ENCODE results near the gene LDAF1. TPM values are rescaled to one million over a fixed set of nuclear protein-coding genes. Genes with fewer than 3 reads are reported as not detected.

Gene LDAF1
- total RNA-seq, 1 donor from 2014 or later = 82.9 TPM

DNA sequence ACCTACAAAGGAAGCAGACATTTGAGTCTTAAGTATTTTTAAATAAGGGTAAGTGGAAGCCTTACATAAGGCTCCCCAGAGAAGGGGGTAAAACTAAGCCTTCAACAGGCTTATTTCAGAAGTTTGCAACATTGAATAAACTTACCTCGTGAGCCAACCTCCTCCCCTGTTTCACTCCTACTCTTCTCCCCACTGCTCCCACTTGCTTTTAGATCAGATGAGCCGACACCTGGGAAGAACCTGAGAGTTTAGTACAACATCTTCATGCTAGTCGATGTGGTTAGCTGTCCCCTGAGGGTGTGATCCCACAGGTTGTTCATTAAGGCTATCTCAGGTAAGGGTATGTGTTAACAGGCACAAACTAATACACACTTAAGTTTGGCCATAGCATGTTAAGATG, 39.1 kb downstream of the LDAF1 start:
- no peak for DNase-seq (ENCODE audit: low read depth)
- Histone ChIP-seq H3K27me3 (ENCODE audit: control insufficient read depth, insufficient read depth, low read length) (no peaks in the 10 kb centered on the region), H3K36me3 (ENCODE audit: control insufficient read depth, insufficient read depth, low read length) (no peaks in the 10 kb centered on the region), H3K4me3 (ENCODE audit: low read depth, low read length) (no peak overlapping the region)
- TF ChIP-seq, protein P1, sequence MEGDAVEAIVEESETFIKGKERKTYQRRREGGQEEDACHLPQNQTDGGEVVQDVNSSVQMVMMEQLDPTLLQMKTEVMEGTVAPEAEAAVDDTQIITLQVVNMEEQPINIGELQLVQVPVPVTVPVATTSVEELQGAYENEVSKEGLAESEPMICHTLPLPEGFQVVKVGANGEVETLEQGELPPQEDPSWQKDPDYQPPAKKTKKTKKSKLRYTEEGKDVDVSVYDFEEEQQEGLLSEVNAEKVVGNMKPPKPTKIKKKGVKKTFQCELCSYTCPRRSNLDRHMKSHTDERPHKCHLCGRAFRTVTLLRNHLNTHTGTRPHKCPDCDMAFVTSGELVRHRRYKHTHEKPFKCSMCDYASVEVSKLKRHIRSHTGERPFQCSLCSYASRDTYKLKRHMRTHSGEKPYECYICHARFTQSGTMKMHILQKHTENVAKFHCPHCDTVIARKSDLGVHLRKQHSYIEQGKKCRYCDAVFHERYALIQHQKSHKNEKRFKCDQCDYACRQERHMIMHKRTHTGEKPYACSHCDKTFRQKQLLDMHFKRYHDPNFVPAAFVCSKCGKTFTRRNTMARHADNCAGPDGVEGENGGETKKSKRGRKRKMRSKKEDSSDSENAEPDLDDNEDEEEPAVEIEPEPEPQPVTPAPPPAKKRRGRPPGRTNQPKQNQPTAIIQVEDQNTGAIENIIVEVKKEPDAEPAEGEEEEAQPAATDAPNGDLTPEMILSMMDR (IDR thresholded peaks at IDR 0.05; ENCODE audit: insufficient read depth, low read length, poor library complexity, severe bottlenecking) = no peak

DNA sequence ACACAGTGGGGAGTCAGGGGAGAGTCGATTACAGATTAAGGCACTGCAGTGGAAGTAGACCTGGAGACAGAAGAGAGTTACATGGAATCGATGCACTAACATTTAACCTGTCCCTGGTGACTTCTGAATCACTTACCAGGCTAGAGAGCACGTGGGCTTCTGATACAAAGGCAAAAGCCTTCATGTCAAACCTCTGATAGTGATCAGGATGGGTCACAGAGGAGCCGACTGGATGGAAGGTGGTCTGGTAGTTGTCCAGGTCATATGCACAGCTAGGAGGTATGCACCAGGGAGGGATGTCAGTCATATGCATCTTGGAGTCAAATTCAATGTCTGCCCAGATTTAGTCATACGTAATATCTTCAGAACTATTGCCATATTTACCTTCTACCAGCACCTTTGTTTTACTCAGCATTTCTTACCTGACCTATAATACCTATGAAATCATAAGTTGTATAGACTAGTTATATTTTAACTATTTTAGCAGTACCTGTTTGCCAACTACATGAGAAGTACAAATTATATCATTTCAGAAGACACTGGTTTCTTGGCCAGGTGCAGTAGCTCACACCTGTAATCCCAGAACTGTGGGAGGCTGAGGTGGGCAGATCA, 41.2 kb downstream of the LDAF1 start:
- Histone ChIP-seq H3K36me3 (ENCODE audit: control insufficient read depth, insufficient read depth, low read length) (no peaks in the 10 kb centered on the region), H3K4me3 (ENCODE audit: low read depth, low read length) (no peak overlapping the region), H3K27me3 (ENCODE audit: control insufficient read depth, insufficient read depth, low read length) (no peaks in the 10 kb centered on the region)
- TF ChIP-seq, protein P1 (IDR thresholded peaks at IDR 0.05; ENCODE audit: insufficient read depth, low read length, poor library complexity, severe bottlenecking) = no peak
- no peak for DNase-seq (ENCODE audit: low read depth)

DNA sequence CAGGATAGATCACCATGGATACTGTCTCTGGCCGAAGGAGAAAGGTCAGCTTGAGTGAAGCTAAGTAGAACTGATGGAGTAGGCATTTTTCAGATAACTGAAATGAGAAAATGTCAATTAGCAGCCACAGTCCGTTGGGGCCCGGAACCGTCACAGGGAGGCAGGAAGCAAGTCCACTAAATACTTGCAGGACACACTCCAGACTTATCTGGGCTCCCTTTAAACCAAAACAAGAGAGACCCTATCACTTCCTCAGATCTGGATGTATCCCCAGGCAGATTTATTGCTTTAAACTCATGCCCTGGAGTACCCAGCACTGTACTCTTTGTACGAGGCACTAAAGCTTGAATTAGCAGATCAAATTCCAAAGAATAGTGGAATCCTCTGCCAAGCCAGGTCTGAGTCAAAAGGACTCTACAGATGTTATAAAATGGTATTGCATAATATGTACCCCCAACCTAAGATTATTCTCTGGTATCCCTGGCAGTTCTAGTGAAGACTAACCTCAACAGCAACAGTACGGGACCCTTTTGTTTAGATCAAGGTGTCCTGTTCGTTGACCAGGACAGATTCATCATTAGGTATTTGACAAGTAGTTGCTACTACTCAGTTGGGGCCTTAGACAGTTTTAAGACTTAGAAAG, 44.8 kb downstream of the LDAF1 start:
- Histone ChIP-seq H3K36me3 (ENCODE audit: control insufficient read depth, insufficient read depth, low read length) (no peaks in the 10 kb centered on the region), H3K27me3 (ENCODE audit: control insufficient read depth, insufficient read depth, low read length) (no peaks in the 10 kb centered on the region), H3K4me3 (ENCODE audit: low read depth, low read length) (no peak overlapping the region)
- TF ChIP-seq, protein P1 (IDR thresholded peaks at IDR 0.05; ENCODE audit: insufficient read depth, low read length, poor library complexity, severe bottlenecking) = no peak
- DNase-seq (ENCODE audit: low read depth) = no peak

DNA sequence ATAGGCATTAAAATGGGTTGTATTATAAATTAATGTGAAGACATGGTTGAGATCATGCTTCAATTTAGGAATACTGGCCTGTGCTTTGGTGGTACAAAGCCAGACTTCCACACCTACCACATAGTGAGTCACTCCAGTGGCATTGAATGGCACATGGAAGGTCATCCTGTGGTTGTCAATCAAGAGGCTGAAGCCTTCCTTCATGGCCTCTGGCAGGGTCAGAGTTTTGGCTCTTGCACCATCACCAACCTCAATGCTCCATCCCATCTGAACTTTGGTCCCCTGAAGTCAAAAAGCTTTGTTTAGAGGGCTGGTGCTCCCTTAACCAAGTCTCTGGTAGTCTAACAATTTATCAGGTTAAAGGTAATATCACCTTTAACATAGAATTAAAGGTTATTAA, 46.8 kb downstream of the LDAF1 start:
- no peak for DNase-seq (ENCODE audit: low read depth)

DNA sequence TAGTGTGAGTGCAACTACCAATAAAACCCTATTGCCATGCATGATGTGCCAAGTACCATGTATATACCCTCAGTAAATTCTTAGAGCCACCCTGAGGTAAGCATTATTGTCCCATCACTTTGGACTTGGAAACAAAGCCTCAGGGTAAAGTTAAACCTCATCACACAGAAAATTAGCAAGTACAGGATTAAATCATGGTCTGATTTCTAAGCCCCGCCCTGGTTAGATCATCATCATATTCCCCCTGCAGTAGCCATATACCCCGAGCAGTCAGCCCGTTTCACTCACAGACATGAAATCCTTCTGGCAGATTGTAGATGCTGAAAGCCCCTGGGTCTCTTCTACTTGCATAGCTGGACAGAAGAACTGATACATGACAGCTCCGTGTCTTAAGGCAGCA, 48.1 kb downstream of the LDAF1 start:
- Histone ChIP-seq H3K27me3 (ENCODE audit: control insufficient read depth, insufficient read depth, low read length) (no peaks in the 10 kb centered on the region), H3K4me3 (ENCODE audit: low read depth, low read length) (no peak overlapping the region), H3K36me3 (ENCODE audit: control insufficient read depth, insufficient read depth, low read length) (no peaks in the 10 kb centered on the region)
- TF ChIP-seq, protein P1 (IDR thresholded peaks at IDR 0.05; ENCODE audit: insufficient read depth, low read length, poor library complexity, severe bottlenecking) = no peak
- DNase-seq (ENCODE audit: low read depth) = no peak

More for the DNA sequence above, 46.8 kb downstream of the LDAF1 start:
- Histone ChIP-seq H3K4me3 (ENCODE audit: low read depth, low read length) (no peak overlapping the region), H3K27me3 (ENCODE audit: control insufficient read depth, insufficient read depth, low read length) (no peaks in the 10 kb centered on the region), H3K36me3 (ENCODE audit: control insufficient read depth, insufficient read depth, low read length) (no peaks in the 10 kb centered on the region)
- TF ChIP-seq, protein P1 (IDR thresholded peaks at IDR 0.05; ENCODE audit: insufficient read depth, low read length, poor library complexity, severe bottlenecking) = no peak

All from kidney epithelial cell (primary cell).